ENCODE results near the gene AMIGO2. TPM values are rescaled to one million over a fixed set of nuclear protein-coding genes. Genes with fewer than 3 reads are reported as not detected.
A peak's percentile ranks its signal among the peaks of the same experiment; 100 is the strongest.
"Not testable (repeated sequence)": the region's sequence is repeated elsewhere in the genome, so short reads cannot be mapped to it uniquely, and the experiment has no call there.

The AMIGO2 gene
- total and polyA plus RNA-seq, 9 of the 15 experiments (the other 6 are each of a cell fraction or from before 2014, with no cell fraction given): 2.0 to 8.3 (median 3.8) TPM

- TF ChIP-seq SMARCA4 (IDR thresholded peaks at IDR 0.05): peak; percentile 77; the same call in 1 of the 2 replicates
- TF ChIP-seq CEBPG (CRISPR knock-in tag; IDR thresholded peaks at IDR 0.05); JUND (tag; IDR thresholded peaks at IDR 0.05; ENCODE audit: borderline replicate concordance, low read depth, low read length): not testable (repeated sequence)
- TF ChIP-seq CEBPG (tag; conservative IDR thresholded peaks at IDR 0.05 in 1 of 2, IDR thresholded peaks at IDR 0.05 in 1 of 2): peak in 1 of 2 experiments; percentile 56; a peak in 2 of 4 replicates
- peak; percentile 82 for TF ChIP-seq CEBPB (tag; IDR thresholded peaks at IDR 0.05)
- TF ChIP-seq ATF7 (IDR thresholded peaks at IDR 0.05): peak; percentile 90
- peak; percentile 80 for TF ChIP-seq HDAC3 (IDR thresholded peaks at IDR 0.05; ENCODE audit: borderline replicate concordance, partially characterized antibody)
- peak; percentile 65 for TF ChIP-seq JUND (IDR thresholded peaks at IDR 0.05; ENCODE audit: borderline replicate concordance, low read depth, low read length)
- peak in 1 of 2 experiments; percentile 28; a peak in 1 of 4 replicates for TF ChIP-seq MNT (conservative IDR thresholded peaks at IDR 0.05)
- peak; percentile 63 for TF ChIP-seq MEIS2 (IDR thresholded peaks at IDR 0.05; ENCODE audit: partially characterized antibody)
- peak; percentile 91 for TF ChIP-seq SOX6 (IDR thresholded peaks at IDR 0.05)
- TF ChIP-seq TCF3 (CRISPR knock-in tag; IDR thresholded peaks at IDR 0.05): peak; percentile 86
- peak; percentile 47; the same call in 1 of the 2 replicates for TF ChIP-seq VEZF1 (CRISPR knock-in tag; IDR thresholded peaks at IDR 0.05)
- TF ChIP-seq SMARCE1 (IDR thresholded peaks at IDR 0.05): 0 out of 2 replicates have a peak, but pooled peaks have one; percentile 42
Observed at GRCh38 chr12:47055856-47056255, 23.9 kb downstream of the AMIGO2 start (continued).
